Adrenal gland (tissue), 12 donors: ENCODE measurements around the gene AARSD1. TPM values are rescaled to one million over a fixed set of nuclear protein-coding genes. Genes with fewer than 3 reads are reported as not detected.

Experiments
- DNase-seq, 7 donors: peaks; one replicate each; pipeline ENCODE4 v3.0.0-alpha.2; 2019 to 2020
- H3K27ac ChIP-seq, 5 donors: fragments of 200-600 bp; sonication (generic) in 4 of 5; 1 replicate in 3 of 5; 2 replicates in 2 of 5; pipeline versions ENCODE4 v1.5.1 to v1.8.0; 2016 to 2020; ENCODE audit warnings: mild to moderate bottlenecking in 1 of 5
- H3K27me3 ChIP-seq: fragments of 200-600 bp; 2 replicates; pipeline ENCODE4 v1.8.0; 2021
- H3K36me3 ChIP-seq, 2 donors: fragments of 200-600 bp; replicated peaks in 1 of 2; 1 replicate in 1 of 2; 2 replicates in 1 of 2; pipeline versions ENCODE4 v1.5.1 to v1.8.0; 2018 to 2022
- H3K4me1 ChIP-seq, 2 donors: fragments of 200-600 bp; replicated peaks in 1 of 2; 1 replicate in 1 of 2; 2 replicates in 1 of 2; pipeline versions ENCODE4 v1.5.1 to v1.8.0; 2018 to 2021
- H3K4me3 ChIP-seq, 4 donors: fragments of 200-600 bp; sonication (generic) in 3 of 4; one replicate each; pipeline ENCODE4 v1.5.1; 2016 to 2018
- H3K9me3 ChIP-seq, 3 donors: fragments of 200-600 bp; sonication (generic) in 1 of 3; replicated peaks in 1 of 3; 1 replicate in 2 of 3; 2 replicates in 1 of 3; pipeline versions ENCODE4 v1.5.1 to v1.8.0; 2016 to 2021
- CTCF ChIP-seq, 6 experiments: fragments of 450-650 bp in 4 of 6; fragments of 200-600 bp in 2 of 6; sonication (generic) in 1 of 6; IDR thresholded peaks; 1 replicate in 5 of 6; 2 replicates in 1 of 6; pipeline versions ENCODE4 v1.5.1 to v1.8.0; 2016 to 2021; ENCODE audit warnings: antibody characterized with exemption in 6 of 6, mild to moderate bottlenecking in 2 of 6, moderate library complexity in 1 of 6
- POLR2A ChIP-seq, 2 donors: fragments of 450-650 bp; IDR thresholded peaks; one replicate each; pipeline ENCODE4 v1.6.1; 2017; ENCODE audit warnings: antibody characterized with exemption in 2 of 2, mild to moderate bottlenecking in 2 of 2, moderate library complexity in 1 of 2
- WGBS, 4 donors: extraction: QIAGEN DNeasy Blood & Tissue Kit in 2 of 4; methylation state at CpG; one replicate each; pipeline versions ENCODE4 v1.1.5 to v1.1.7; 2013 to 2017; 5-methylcytosine and 5-hydroxymethylcytosine counted together
- intact Hi-C, 2 donors: fragments of 100-400 bp; cut with DNase I; formaldehyde crosslinking; loops; one replicate each; pipeline versions ENCODE4 v1.14.1 to v1.15.0; 2022 to 2023
- polyA plus RNA-seq, 3 donors: library from polyadenylated mRNA; stranded (reverse); fragments of 200-250 nt in 2 of 3; fragments of 350-450 nt in 1 of 3; fragmentation: Illumina TruSeq in 1 of 3; extraction: RNeasy Lipid Tissue Mini Kit (QIAGEN cat#74804) in 1 of 3; gene quantifications; one replicate each; pipeline ENCODE4 v1.2.3, GENCODE V29; 2013 to 2014
- small RNA-seq, 2 donors: library from RNA; depleted of rRNA; stranded (forward); fragments of <200 nt; gene quantifications; one replicate each; pipeline ENCODE3, GENCODE V24; 2016
- total RNA-seq, 9 donors: library from RNA; depleted of rRNA in 4 of 9; stranded (reverse); fragments of >200 nt in 4 of 9; fragments of 120-200 nt in 1 of 9; fragmentation: NEBNext Ultra II Directional in 1 of 9; extraction: Animal tissue kit (Norgen Biotek cat#: 25700) in 1 of 9; gene quantifications; one replicate each; pipeline versions ENCODE4 v1.1.0 to v1.2.4, GENCODE V29; 2013 to 2023
- donor health status: healthy with polysubstance abuse.
- donor health status: Bipolar disorder and iron deficiency.
- donor health status: DM: yes; HTN: yes; CAD: no.
- donor health status: DM: no; HTN: no; CAD: no.
- donor health status: DM: no; HTN: no; CAD: no.
- donor health status: DM: yes; HTN: yes; CAD: no.

Gene AARSD1
- total and polyA plus RNA-seq, 12 donors = 16.4 to 206 (median 35.4) TPM

- 47 to 89% (median 55%) methylated on average over 5 to 6 of the region's 6 CpGs for WGBS, 4 donors
- H3K27me3 ChIP-seq = no peaks in the 10 kb centered on the region
- no peaks in the 10 kb centered on the region for H3K36me3 ChIP-seq
- no peak for DNase-seq
- TF ChIP-seq POLR2A (IDR thresholded peaks at IDR 0.05) (no peak), CTCF (IDR thresholded peaks at IDR 0.05) (no peak)
- no peaks in the 10 kb centered on the region for H3K4me1 ChIP-seq
- no peak overlapping the region for H3K4me3 ChIP-seq
- no peaks in the 10 kb centered on the region for H3K9me3 ChIP-seq
- no peak overlapping the region for H3K27ac ChIP-seq
- intact Hi-C loops = no loop called here
Measured at GRCh38 chr17:42904110-42904469, 60.2 kb downstream of the AARSD1 start.

DNA sequence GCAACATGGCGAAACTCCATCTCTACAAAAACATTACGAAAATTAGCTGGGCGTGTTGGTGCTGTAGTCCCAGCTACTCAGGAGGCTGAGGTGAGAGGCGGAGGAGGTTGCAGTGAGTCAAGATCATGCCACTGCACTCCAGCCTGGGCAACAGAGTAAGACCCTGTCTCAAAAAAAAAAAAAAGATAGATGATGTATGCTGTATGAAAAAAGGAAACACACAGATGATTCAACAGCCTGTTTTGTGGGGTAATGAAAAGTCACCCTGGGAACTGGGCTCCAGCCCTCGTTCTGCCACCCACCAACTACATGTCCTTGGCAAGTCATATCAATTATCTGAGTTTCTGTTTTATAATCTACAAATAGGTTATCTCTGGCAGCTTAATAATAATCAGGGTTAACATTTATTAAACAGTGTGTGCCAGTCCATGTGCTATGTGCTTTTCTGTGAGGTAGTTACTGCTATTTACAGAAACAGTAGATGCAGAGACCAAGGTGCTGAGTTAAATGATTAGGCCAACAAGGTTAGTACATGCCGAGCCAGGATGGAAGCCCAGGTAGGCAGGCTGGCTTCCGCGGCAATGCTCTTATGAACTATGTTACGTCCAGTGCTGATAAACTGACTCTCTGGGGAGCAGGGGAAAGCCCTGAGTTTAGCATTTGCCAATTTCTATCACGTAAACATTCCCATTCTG is 62.6 kb downstream of the AARSD1 start:
- intact Hi-C loops = no loop called here
- DNase-seq = no peak
- TF ChIP-seq POLR2A (IDR thresholded peaks at IDR 0.05) = no peak
- no peak for TF ChIP-seq CTCF (IDR thresholded peaks at IDR 0.05)
- no peaks in the 10 kb centered on the region for H3K36me3 ChIP-seq
- no peaks in the 10 kb centered on the region for H3K9me3 ChIP-seq
- 69 to 81% (median 76%) methylated on average over 10 of the region's 10 CpGs for WGBS, 4 donors
- no peak overlapping the region for H3K27ac ChIP-seq
- no peak overlapping the region for H3K4me3 ChIP-seq
- no peaks in the 10 kb centered on the region for H3K27me3 ChIP-seq
- H3K4me1 ChIP-seq = no peaks in the 10 kb centered on the region

Small RNA genes lying within 50 kb of the gene (small RNA-seq; reads per million reads assigned to genes)
- gene AARSD1 (0 reads per million in 2 donors), gene RF00561 (0 reads per million in 2 donors)

Other genes with a start within 250 kb of the AARSD1 start
- gene EZH1, start 219.4 kb downstream of the AARSD1 start, total RNA-seq = 10 to 100 TPM; 17.6 to 49.1 (median 35.3) TPM
- gene EZH1, start 219.4 kb downstream of the AARSD1 start, polyA plus RNA-seq = 10 to 100 TPM; 23.6 to 29.4 (median 23.8) TPM
- gene RAMP2, start 203.2 kb downstream of the AARSD1 start, total RNA-seq = 10 to 100 TPM in 7 of 9 donors, 1 to 10 TPM in 2; 4.6 to 35.4 (median 16.1) TPM
- gene RAMP2, start 203.2 kb downstream of the AARSD1 start, polyA plus RNA-seq = 10 to 100 TPM; 23.1 to 67.5 (median 37.9) TPM
- 100 to 1,000 TPM in 1 of 9 donors, 10 to 100 TPM in 8; 43.2 to 135 (median 52.6) TPM for gene VPS25, start 191.0 kb downstream of the AARSD1 start, total RNA-seq
- 10 to 100 TPM; 25.7 to 63.4 (median 37.0) TPM for gene VPS25, start 191.0 kb downstream of the AARSD1 start, polyA plus RNA-seq
- under 1 TPM in 4 of 9 donors, not detected in 5; 0.18 to 0.46 (median 0.30) TPM for gene WNK4, start 183.8 kb downstream of the AARSD1 start, total RNA-seq
- under 1 TPM; 0.05 to 0.08 (median 0.07) TPM for gene WNK4, start 183.8 kb downstream of the AARSD1 start, polyA plus RNA-seq
- gene COA3, start 165.8 kb downstream of the AARSD1 start, total RNA-seq = 100 to 1,000 TPM in 3 of 9 donors, 10 to 100 TPM in 6; 65.3 to 231 (median 84.8) TPM
- 10 to 100 TPM; 55.6 to 98.2 (median 91.1) TPM for gene COA3, start 165.8 kb downstream of the AARSD1 start, polyA plus RNA-seq
- 1 to 10 TPM in 2 of 9 donors, under 1 TPM in 2, not detected in 5; 0.28 to 8.2 (median 0.96) TPM for gene CNTD1, start 165.6 kb downstream of the AARSD1 start, total RNA-seq
- under 1 TPM; 0.24 to 0.32 (median 0.27) TPM for gene CNTD1, start 165.6 kb downstream of the AARSD1 start, polyA plus RNA-seq
- gene BECN1, start 140.2 kb downstream of the AARSD1 start, total RNA-seq = 100 to 1,000 TPM in 5 of 9 donors, 10 to 100 TPM in 4; 70.1 to 235 (median 104) TPM
- 10 to 100 TPM; 27.0 to 76.6 (median 33.1) TPM for gene BECN1, start 140.2 kb downstream of the AARSD1 start, polyA plus RNA-seq
- 100 to 1,000 TPM in 3 of 9 donors, 10 to 100 TPM in 6; 45.8 to 136 (median 85.1) TPM for gene PSME3, start 131.1 kb downstream of the AARSD1 start, total RNA-seq
- gene PSME3, start 131.1 kb downstream of the AARSD1 start, polyA plus RNA-seq = 100 to 1,000 TPM in 1 of 3 donors, 10 to 100 TPM in 2; 18.5 to 149 (median 25.4) TPM
- gene AOC2, start 119.9 kb downstream of the AARSD1 start, total RNA-seq = 1 to 10 TPM in 6 of 9 donors, under 1 TPM in 3; 0.60 to 2.2 (median 1.4) TPM
- 1 to 10 TPM in 2 of 3 donors, under 1 TPM in 1; 0.95 to 1.6 (median 1.4) TPM for gene AOC2, start 119.9 kb downstream of the AARSD1 start, polyA plus RNA-seq
- 100 to 1,000 TPM in 2 of 9 donors, 10 to 100 TPM in 7; 21.6 to 133 (median 83.7) TPM for gene AOC3, start 113.3 kb downstream of the AARSD1 start, total RNA-seq
- 10 to 100 TPM; 32.4 to 63.9 (median 59.7) TPM for gene AOC3, start 113.3 kb downstream of the AARSD1 start, polyA plus RNA-seq
- under 1 TPM in 3 of 9 donors, not detected in 6; 0.11 to 0.18 (median 0.18) TPM for gene G6PC1, start 63.7 kb downstream of the AARSD1 start, total RNA-seq
- under 1 TPM in 1 of 3 donors, not detected in 2; 0.09 TPM for gene G6PC1, start 63.7 kb downstream of the AARSD1 start, polyA plus RNA-seq
- under 1 TPM in 3 of 9 donors, not detected in 6; 0.18 to 0.67 (median 0.28) TPM for gene PTGES3L, start 15.6 kb upstream of the AARSD1 start, total RNA-seq
- under 1 TPM; 0.61 to 0.72 (median 0.62) TPM for gene PTGES3L, start 15.6 kb upstream of the AARSD1 start, polyA plus RNA-seq
- 10 to 100 TPM; 14.3 to 29.7 (median 17.4) TPM for gene RUNDC1, start 16.1 kb upstream of the AARSD1 start, total RNA-seq
- gene RUNDC1, start 16.1 kb upstream of the AARSD1 start, polyA plus RNA-seq = 10 to 100 TPM in 2 of 3 donors, 1 to 10 TPM in 1; 7.6 to 20.6 (median 10.3) TPM
- 1,000 to 10,000 TPM in 3 of 9 donors, 100 to 1,000 TPM in 6; 356 to 1,636 (median 929) TPM for gene RPL27, start 34.0 kb upstream of the AARSD1 start, total RNA-seq
- 1,000 to 10,000 TPM; 1,877 to 2,291 (median 1,931) TPM for gene RPL27, start 34.0 kb upstream of the AARSD1 start, polyA plus RNA-seq
- 10 to 100 TPM; 38.4 to 72.9 (median 60.3) TPM for gene IFI35, start 42.3 kb upstream of the AARSD1 start, total RNA-seq
- 10 to 100 TPM; 44.1 to 91.4 (median 68.1) TPM for gene IFI35, start 42.3 kb upstream of the AARSD1 start, polyA plus RNA-seq
- 100 to 1,000 TPM; 280 to 744 (median 463) TPM for gene VAT1, start 57.9 kb upstream of the AARSD1 start, total RNA-seq
- 100 to 1,000 TPM; 177 to 311 (median 269) TPM for gene VAT1, start 57.9 kb upstream of the AARSD1 start, polyA plus RNA-seq
- 1 to 10 TPM; 1.3 to 8.2 (median 4.0) TPM for gene RND2, start 60.8 kb upstream of the AARSD1 start, total RNA-seq
- gene RND2, start 60.8 kb upstream of the AARSD1 start, polyA plus RNA-seq = 1 to 10 TPM; 2.4 to 6.3 (median 3.1) TPM
- 10 to 100 TPM in 2 of 9 donors, 1 to 10 TPM in 7; 1.9 to 10.4 (median 5.7) TPM for gene BRCA1, start 160.9 kb upstream of the AARSD1 start, total RNA-seq
- 1 to 10 TPM; 1.1 to 3.4 (median 2.3) TPM for gene BRCA1, start 160.9 kb upstream of the AARSD1 start, polyA plus RNA-seq
- gene NBR1, start 206.8 kb upstream of the AARSD1 start, total RNA-seq = 100 to 1,000 TPM in 7 of 9 donors, 10 to 100 TPM in 2; 63.6 to 139 (median 110) TPM
- gene NBR1, start 206.8 kb upstream of the AARSD1 start, polyA plus RNA-seq = 10 to 100 TPM; 38.6 to 83.4 (median 39.9) TPM
- 10 to 100 TPM in 4 of 9 donors, 1 to 10 TPM in 5; 2.1 to 20.1 (median 9.0) TPM for gene TMEM106A, start 247.4 kb upstream of the AARSD1 start, total RNA-seq
- 1 to 10 TPM; 1.9 to 9.2 (median 4.5) TPM for gene TMEM106A, start 247.4 kb upstream of the AARSD1 start, polyA plus RNA-seq